Measurements from ENCODE around the gene MSH3.

- no peak for TF ChIP-seq YY1 (IDR thresholded peaks at IDR 0.05; ENCODE audit: insufficient read depth, insufficient read length)
- no peak for TF ChIP-seq ZNF274 (IDR thresholded peaks at IDR 0.05; ENCODE audit: low read depth, low read length)
Measured at GRCh38 chr5:80784451-80784850, 130.0 kb downstream of the MSH3 start.
